Left colon (tissue), 2 donors: ENCODE data around the gene COL13A1. TPM values are rescaled to one million over a fixed set of nuclear protein-coding genes. Genes with fewer than 3 reads are reported as not detected.

Experiments used
- ATAC-seq: fragments of 200-7000 bp; cut with Tn5 transposase; one replicate; pipeline ENCODE4 v1.9.1; 2020; ENCODE audit warnings: mild to moderate bottlenecking, moderate library complexity
- DNase-seq, 2 donors: peaks; one replicate each; pipeline ENCODE4 v3.0.0-alpha.2; 2020
- intact Hi-C, 2 donors: fragments of 100-400 bp; cut with DNase I in 1 of 2; cut with micrococcal nuclease in 1 of 2; formaldehyde crosslinking; loops; one replicate each; pipeline versions ENCODE4 v1.11.2 to v1.14.0; 2022; cut with DNase I, micrococcal nuclease
- total RNA-seq, 2 donors: library from RNA; stranded (reverse); fragmentation: NEBNext Ultra II Directional; extraction: Animal tissue kit (Norgen Biotek cat#: 25700); gene quantifications; one replicate each; pipeline ENCODE4 v1.2.1, GENCODE V29; 2021
- donor health status: DM: no; HTN: no; CAD: no.
- donor health status: DM: yes; HTN: yes; CAD: no.

COL13A1 gene
- total RNA-seq, 2 donors from 2014 or later, result 0.70 to 1.4 TPM

- peak in 1 of 2 donors; percentile 47 for DNase-seq
Observed at GRCh38 chr10:69892816-69893215, 91.1 kb downstream of the COL13A1 start.

GRCh38 chr10:69893271-69893900 lies 91.7 kb downstream of the COL13A1 start:
- peak; percentile 72 for ATAC-seq
- DNase-seq, result peak; percentile 54 to 62
- intact Hi-C loops, result no loop called here

More at GRCh38 chr10:69892816-69893215, 91.1 kb downstream of the COL13A1 start:
- intact Hi-C loops, result no loop called here
- ATAC-seq, result no peak

GRCh38 chr10:69894156-69894555 lies 92.5 kb downstream of the COL13A1 start:
- DNase-seq (no peak), ATAC-seq (no peak)
- intact Hi-C loops, result no loop called here

- intact Hi-C loops, result no loop called here
- DNase-seq (no peak), ATAC-seq (no peak)
Observed at GRCh38 chr10:69895759-69896158, 94.1 kb downstream of the COL13A1 start.

- intact Hi-C loops, result no loop called here
- DNase-seq, result no peak
- no peak for ATAC-seq
Observed at GRCh38 chr10:69896606-69897231, 95.0 kb downstream of the COL13A1 start.

- intact Hi-C loops, result no loop called here
- ATAC-seq (no peak), DNase-seq (no peak)
Observed at GRCh38 chr10:69897432-69897831, 95.7 kb downstream of the COL13A1 start.

GRCh38 chr10:69897999-69898398 lies 96.3 kb downstream of the COL13A1 start:
- intact Hi-C loops, result no loop called here
- DNase-seq (no peak), ATAC-seq (no peak)

- peak; percentile 69 to 72 for DNase-seq
Observed at GRCh38 chr10:69898524-69898923, 96.8 kb downstream of the COL13A1 start.

GRCh38 chr10:69898941-69899340 lies 97.2 kb downstream of the COL13A1 start:
- DNase-seq (no peak), ATAC-seq (no peak)
- intact Hi-C loops, result no loop called here

More at GRCh38 chr10:69898524-69898923, 96.8 kb downstream of the COL13A1 start:
- intact Hi-C loops, result no loop called here
- ATAC-seq, result peak; percentile 75

GRCh38 chr10:69899727-69900595 lies 98.3 kb downstream of the COL13A1 start:
- intact Hi-C loops, result no loop called here
- no peak for DNase-seq

GRCh38 chr10:69901022-69901421 lies 99.3 kb downstream of the COL13A1 start:
- DNase-seq (no peak), ATAC-seq (no peak)
- intact Hi-C loops, result no loop called here

More at GRCh38 chr10:69899727-69900595, 98.3 kb downstream of the COL13A1 start:
- peak; percentile 17 for ATAC-seq

- intact Hi-C loops, result no loop called here
- ATAC-seq (peak; percentile 74), DNase-seq (peak in 1 of 2 donors; percentile 66)
Observed at GRCh38 chr10:69901628-69902505, 100.2 kb downstream of the COL13A1 start.

GRCh38 chr10:69902835-69903535 lies 101.3 kb downstream of the COL13A1 start:
- ATAC-seq (peak; percentile 48), DNase-seq (peak in 1 of 2 donors; percentile 66)

GRCh38 chr10:69904533-69904932 lies 102.8 kb downstream of the COL13A1 start:
- ATAC-seq (no peak), DNase-seq (no peak)
- intact Hi-C loops, result no loop called here

More at GRCh38 chr10:69902835-69903535, 101.3 kb downstream of the COL13A1 start:
- intact Hi-C loops, result no loop called here

- intact Hi-C loops, result no loop called here
- ATAC-seq, result no peak
Observed at GRCh38 chr10:69906425-69906824, 104.7 kb downstream of the COL13A1 start.

GRCh38 chr10:69907517-69907916 lies 105.8 kb downstream of the COL13A1 start:
- DNase-seq (no peak), ATAC-seq (no peak)
- intact Hi-C loops, result no loop called here

More at GRCh38 chr10:69906425-69906824, 104.7 kb downstream of the COL13A1 start:
- DNase-seq, result no peak

GRCh38 chr10:69908124-69908523 lies 106.4 kb downstream of the COL13A1 start:
- peak; percentile 38 for ATAC-seq
- intact Hi-C loops, result no loop called here
- DNase-seq, result no peak

GRCh38 chr10:69910561-69910960 lies 108.9 kb downstream of the COL13A1 start:
- no peak for ATAC-seq
- intact Hi-C loops, result loop anchor here in 1 of 2 donors (10.0 kb wide), 2 partner anchors 116 to 266 kb away; no protein-coding TSS in a partner anchor
- DNase-seq, result no peak
